DMS53 (cell line): ENCODE results near the gene ADM.

Source experiments
- DNase-seq: peaks from one replicate; lab custom pipeline; 2025; lab: John Stamatoyannopoulos, UW

Gene ADM

GRCh38 chr11:10291801-10292638, 12.9 kb upstream of the ADM start:
- DNase-seq, result no peak

- DNase-seq, result peak; percentile 85
Observed at GRCh38 chr11:10293423-10294289, 11.2 kb upstream of the ADM start, which contains the start of gene SBF2. SBF2 (minus strand) TSS chr11:10294219; CDS start chr11:10294069, 150 bp downstream.

GRCh38 chr11:10294290-10294953, 10.5 kb upstream of the ADM start:
- peak; percentile 69 for DNase-seq

- no peak for DNase-seq
Observed at GRCh38 chr11:10295064-10295901, 9.6 kb upstream of the ADM start.

- DNase-seq, result peak; percentile 94
Observed at GRCh38 chr11:10298342-10298741, 6.5 kb upstream of the ADM start.

- DNase-seq, result no peak
Observed at GRCh38 chr11:10301656-10302358, 3.1 kb upstream of the ADM start.

GRCh38 chr11:10302359-10302743, 2.5 kb upstream of the ADM start:
- no peak for DNase-seq

- peak; percentile 95 for DNase-seq
Observed at GRCh38 chr11:10302744-10303557, 1.9 kb upstream of the ADM start.

- DNase-seq, result peak; percentile 84
Observed at GRCh38 chr11:10303558-10304363, 1.1 kb upstream of the ADM start.

GRCh38 chr11:10305262-10305963, 540 bp downstream of the ADM start:
- DNase-seq, result peak; percentile 83

GRCh38 chr11:10305964-10306918, 1.4 kb downstream of the ADM start:
- DNase-seq, result peak; percentile 77

GRCh38 chr11:10307022-10307399, 2.1 kb downstream of the ADM start:
- no peak for DNase-seq

GRCh38 chr11:10307400-10308200, 2.7 kb downstream of the ADM start:
- DNase-seq, result peak; percentile 98

GRCh38 chr11:10308201-10308954, 3.5 kb downstream of the ADM start:
- peak; percentile 43 for DNase-seq
